ENCODE data around the gene RMRP. TPM values are rescaled to one million over a fixed set of nuclear protein-coding genes. Genes with fewer than 3 reads are reported as not detected.

The RMRP gene
- total RNA-seq, 1 donor, result 88,726 TPM

DNA sequence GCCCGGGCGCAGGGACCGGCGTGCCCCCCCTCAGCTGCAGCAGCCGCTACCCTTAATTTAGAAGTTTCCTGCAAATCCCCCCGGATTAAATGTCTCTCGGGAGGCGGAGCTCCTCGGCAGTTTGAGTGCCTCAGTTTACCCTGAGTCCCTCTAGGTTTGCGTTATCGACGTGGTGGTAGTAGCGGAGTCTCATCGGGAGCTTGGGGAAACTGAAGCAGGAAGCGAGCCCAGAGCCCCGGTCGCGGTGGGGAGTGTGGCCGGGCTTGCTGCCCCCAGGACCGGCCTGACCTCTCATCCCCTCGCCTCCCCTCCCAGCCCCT is 32.4 kb upstream of the RMRP start:
- peak; percentile 91 for DNase-seq (ENCODE audit: insufficient read length, low spot score, missing footprints)
- Histone ChIP-seq H2AFZ (ENCODE audit: low read length) (no peak overlapping the region), H3K4me2 (ENCODE audit: insufficient read depth, low read length) (peak overlapping the region; percentile 100), H4K20me1 (ENCODE audit: insufficient read depth, low read length) (peaks cover 45% of the 10 kb centered on the region), H3K27ac (ENCODE audit: low read depth, low read length) (peak overlapping the region; percentile 74), H3K9me3 (ENCODE audit: low read depth, low read length) (no peaks in the 10 kb centered on the region), H3K4me3 (ENCODE audit: insufficient read depth, low read length) (peak overlapping the region; percentile 93), H3K79me2 (ENCODE audit: insufficient read depth, low read length) (peaks cover 43% of the 10 kb centered on the region), H3K4me1 (ENCODE audit: insufficient read depth, low read length) (peaks cover 39% of the 10 kb centered on the region), H3K27me3 (ENCODE audit: insufficient read depth, low read length) (no peaks in the 10 kb centered on the region), H3K36me3 (ENCODE audit: insufficient read depth, low read length) (peaks cover 34% of the 10 kb centered on the region)
- TF ChIP-seq CTCF (IDR thresholded peaks at IDR 0.05; ENCODE audit: extremely low read depth, low read depth, low read length), result no peak

DNA sequence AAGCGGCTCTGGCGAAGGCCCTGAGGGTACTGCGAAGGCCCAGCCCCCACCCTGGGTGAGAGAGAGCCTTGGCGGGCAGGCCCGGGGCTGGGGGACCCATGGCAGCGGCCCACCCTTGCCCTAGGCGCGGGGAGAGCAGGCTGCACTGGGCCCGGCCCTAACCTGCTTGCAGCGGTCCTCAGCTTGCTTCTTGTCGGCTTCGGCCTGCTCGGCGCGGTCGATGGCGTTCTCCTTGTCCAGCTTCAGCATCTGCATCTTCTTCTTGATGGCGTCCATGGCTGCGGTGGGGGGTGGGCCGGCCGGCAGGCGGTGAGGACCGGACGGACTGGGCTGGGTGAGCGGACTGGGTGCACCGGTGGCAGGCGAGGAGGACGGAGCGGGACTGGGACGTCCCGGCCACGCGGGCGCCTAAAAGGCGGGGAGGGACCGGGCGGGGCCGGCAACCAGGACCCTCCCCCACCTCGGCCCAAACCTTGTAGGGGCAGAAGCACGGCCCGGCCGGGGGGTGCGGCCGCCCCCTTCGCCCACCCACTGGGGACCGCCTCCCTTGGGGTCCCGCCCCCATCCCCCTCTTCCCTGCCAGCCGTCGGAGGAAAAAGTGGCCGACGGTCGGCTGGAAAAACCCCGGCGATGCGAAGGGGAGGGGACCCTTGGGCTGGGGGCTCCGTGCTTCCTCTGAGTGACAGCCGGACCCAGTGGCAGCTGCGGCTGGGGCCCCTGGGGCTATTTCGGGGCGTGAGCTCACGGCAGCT is 31.9 kb upstream of the RMRP start, which contains the start of gene TPM2:
TSS of gene TPM2 (minus strand) at position 384 of the 752 bp plus-strand sequence. CDS start at position 276, 108 bp downstream.
- DNase-seq (ENCODE audit: insufficient read length, low spot score, missing footprints), result peak; percentile 96
- Histone ChIP-seq H3K4me2 (ENCODE audit: insufficient read depth, low read length) (peak within 1 kb of the TSS; percentile 100), H3K4me1 (ENCODE audit: insufficient read depth, low read length) (peaks cover 40% of the 10 kb centered on the region), H3K79me2 (ENCODE audit: insufficient read depth, low read length) (peaks cover 49% of the 10 kb centered on the region), H3K4me3 (ENCODE audit: insufficient read depth, low read length) (peak within 1 kb of the TSS; percentile 93), H3K9me3 (ENCODE audit: low read depth, low read length) (no peaks in the 10 kb centered on the region), H4K20me1 (ENCODE audit: insufficient read depth, low read length) (peaks cover 50% of the 10 kb centered on the region), H2AFZ (ENCODE audit: low read length) (no peak within 1 kb of the TSS), H3K27ac (ENCODE audit: low read depth, low read length) (peak within 1 kb of the TSS; percentile 87), H3K36me3 (ENCODE audit: insufficient read depth, low read length) (peaks cover 39% of the 10 kb centered on the region), H3K27me3 (ENCODE audit: insufficient read depth, low read length) (no peaks in the 10 kb centered on the region)
- no peak for TF ChIP-seq CTCF (IDR thresholded peaks at IDR 0.05; ENCODE audit: extremely low read depth, low read depth, low read length)

DNA sequence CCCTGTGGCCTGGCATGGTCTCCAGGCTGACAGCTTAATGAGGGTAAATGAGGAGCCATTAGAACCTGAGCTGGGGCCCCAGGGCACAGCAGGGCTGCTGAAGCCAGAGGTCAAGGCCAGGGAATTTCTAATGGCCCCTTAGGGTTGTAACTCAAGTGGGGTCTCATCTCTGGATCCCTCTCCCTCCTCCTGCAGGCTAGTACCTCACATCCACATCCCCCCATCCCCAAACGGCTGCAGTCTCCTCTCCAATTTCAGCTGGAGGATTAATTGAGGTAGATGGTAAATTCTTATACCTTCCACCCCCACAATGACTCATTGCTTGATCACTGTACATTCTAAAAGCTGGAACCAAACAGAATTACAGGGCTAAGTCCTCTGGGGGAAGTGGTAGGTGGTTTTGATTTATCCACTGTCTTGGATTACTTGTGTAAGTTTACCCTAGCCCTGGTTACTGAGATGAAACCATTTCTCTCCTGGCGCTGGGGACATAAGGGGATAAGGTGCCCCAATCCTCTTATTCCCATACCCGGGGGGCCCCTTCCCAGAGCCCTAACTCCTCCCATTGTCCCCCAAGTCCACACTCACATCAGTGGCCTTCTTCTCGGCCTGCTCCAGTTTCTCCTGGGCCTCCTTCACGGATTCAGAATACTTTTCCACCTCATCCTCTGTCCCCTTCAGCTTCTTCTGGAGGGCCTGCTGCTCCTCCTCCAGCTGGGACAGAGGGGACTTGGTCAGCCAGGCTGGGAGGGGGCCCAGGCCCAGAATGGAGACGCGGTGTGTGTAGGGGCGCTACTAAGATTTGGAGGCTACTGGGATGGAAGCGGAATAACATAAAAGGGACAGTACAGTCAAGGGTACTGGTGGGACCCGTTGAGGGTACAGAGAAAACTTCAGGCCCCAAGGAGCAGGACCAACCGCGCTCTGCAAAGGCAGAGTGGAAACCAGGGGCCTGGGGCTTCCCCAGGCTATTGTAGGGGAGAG is 31.0 kb upstream of the RMRP start:
- Histone ChIP-seq H4K20me1 (ENCODE audit: insufficient read depth, low read length) (peaks cover 59% of the 10 kb centered on the region), H3K4me1 (ENCODE audit: insufficient read depth, low read length) (peaks cover 48% of the 10 kb centered on the region), H3K79me2 (ENCODE audit: insufficient read depth, low read length) (peaks cover 52% of the 10 kb centered on the region), H2AFZ (ENCODE audit: low read length) (no peak overlapping the region), H3K36me3 (ENCODE audit: insufficient read depth, low read length) (peaks cover 48% of the 10 kb centered on the region), H3K9me3 (ENCODE audit: low read depth, low read length) (no peaks in the 10 kb centered on the region), H3K27me3 (ENCODE audit: insufficient read depth, low read length) (no peaks in the 10 kb centered on the region), H3K27ac (ENCODE audit: low read depth, low read length) (peak overlapping the region; percentile 83), H3K4me3 (ENCODE audit: insufficient read depth, low read length) (peak overlapping the region; percentile 93), H3K4me2 (ENCODE audit: insufficient read depth, low read length) (peak overlapping the region; percentile 100)
- peak; percentile 94 for DNase-seq (ENCODE audit: insufficient read length, low spot score, missing footprints)
- no peak for TF ChIP-seq CTCF (IDR thresholded peaks at IDR 0.05; ENCODE audit: extremely low read depth, low read depth, low read length)

All from osteoblast (primary cell).